NT2/D1 (cell line): ENCODE measurements around the gene TRPV5.

Source experiments
- SUZ12 ChIP-seq: IDR thresholded peaks from 2 replicates; pipeline ENCODE4 v1.6.1; 2011; ENCODE audit not compliant: insufficient read length, insufficient read depth; ENCODE audit errors: extremely low read depth
- YY1 ChIP-seq: IDR thresholded peaks from 2 replicates; pipeline ENCODE4 v1.6.1; 2011; ENCODE audit not compliant: insufficient read length, insufficient read depth

DNA sequence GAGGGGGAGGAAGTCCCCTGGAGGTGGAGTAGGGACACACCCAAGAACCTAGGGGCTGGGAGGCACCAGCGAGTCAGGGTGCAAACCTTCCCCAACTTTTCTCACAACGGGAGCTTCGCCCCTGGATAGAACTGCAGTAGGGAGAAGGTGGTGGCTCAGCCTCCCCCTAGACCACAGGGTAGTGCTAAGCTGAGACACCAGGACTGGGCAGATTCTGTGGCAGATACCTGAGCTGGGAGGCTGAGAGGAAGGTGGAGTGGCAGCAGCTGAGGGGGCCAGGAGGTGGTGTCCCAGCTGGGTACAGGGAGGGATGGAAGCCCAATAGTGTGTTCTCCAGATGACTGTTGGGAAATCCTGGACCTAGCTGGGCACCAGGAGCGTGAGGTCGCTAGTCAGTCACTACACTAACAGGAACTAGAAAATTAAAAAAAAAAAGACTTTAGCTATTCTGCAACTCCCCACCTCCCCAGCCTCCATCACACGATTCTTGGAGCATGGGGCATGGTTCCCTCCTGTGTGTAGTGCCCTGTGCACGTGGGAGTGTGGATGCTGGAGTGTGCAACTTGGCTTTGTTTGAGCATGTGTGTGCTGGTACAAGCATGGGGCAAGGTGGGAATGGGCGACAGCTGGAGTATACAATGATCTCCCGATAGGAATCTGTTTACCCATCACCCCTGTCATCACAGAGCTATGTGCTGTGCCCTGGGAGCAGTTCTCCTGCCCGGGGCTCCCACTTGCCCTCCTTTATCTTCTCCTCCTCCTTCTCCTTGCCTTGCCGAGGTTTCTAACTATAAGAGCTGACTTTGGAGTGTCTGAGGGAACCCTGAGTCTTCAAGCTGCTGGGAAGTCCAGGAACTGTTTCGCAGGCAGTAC, 39.2 kb downstream of the TRPV5 start:
- no peak for TF ChIP-seq SUZ12
- no peak for TF ChIP-seq YY1
